Karpas-422 (cell line): ENCODE measurements around the gene SLC38A7. TPM values are rescaled to one million over a fixed set of nuclear protein-coding genes. Genes with fewer than 3 reads are reported as not detected.

ENCODE experiments used
- DNase-seq: peaks from one replicate; pipeline ENCODE4 v3.0.0-alpha.2; 2015
- H2AFZ ChIP-seq: fragments of 200-600 bp; sonication (generic); 2 replicates; pipeline ENCODE4 v1.6.1; 2014; ENCODE audit warnings: antibody characterized with exemption, low read length, mixed read lengths
- H3K27ac ChIP-seq: fragments of 200-600 bp; sonication (generic); 2 replicates; pipeline ENCODE4 v1.5.1; 2014; ENCODE audit warnings: mild to moderate bottlenecking, low read length, moderate library complexity
- H3K27me3 ChIP-seq: fragments of 200-600 bp; sonication (generic); 2 replicates; pipeline ENCODE4 v1.6.1; 2014; ENCODE audit warnings: low read length, mixed read lengths
- H3K36me3 ChIP-seq: fragments of 200-600 bp; sonication (generic); 2 replicates; pipeline ENCODE4 v1.6.1; 2014; ENCODE audit warnings: low read length, mixed read lengths; ENCODE audit not compliant: insufficient read depth
- H3K4me1 ChIP-seq: fragments of 200-600 bp; sonication (generic); 2 replicates; pipeline ENCODE4 v1.6.1; 2014; ENCODE audit warnings: mild to moderate bottlenecking, low read length, mixed read lengths
- H3K4me2 ChIP-seq: fragments of 200-600 bp; sonication (generic); 2 replicates; pipeline ENCODE4 v1.6.1; 2014; ENCODE audit warnings: low read length, low read depth, mild to moderate bottlenecking; ENCODE audit not compliant: poor library complexity, severe bottlenecking
- H3K4me3 ChIP-seq: fragments of 200-600 bp; sonication (generic); 2 replicates; pipeline ENCODE4 v1.5.1; 2014; ENCODE audit warnings: mild to moderate bottlenecking, antibody characterized with exemption, low read length, mixed read lengths
- H3K79me2 ChIP-seq: fragments of 200-600 bp; sonication (generic); 2 replicates; pipeline ENCODE4 v1.6.1; 2014; ENCODE audit warnings: mild to moderate bottlenecking, low read length, mixed read lengths
- H3K9ac ChIP-seq: fragments of 200-600 bp; sonication (generic); 2 replicates; pipeline ENCODE4 v1.6.0; 2014; ENCODE audit warnings: low read length
- H3K9me2 ChIP-seq: fragments of 200-600 bp; sonication (generic), shearing (Covaris generic); replicated peaks from 2 replicates; pipeline ENCODE4 v1.6.0; 2014; ENCODE audit warnings: mild to moderate bottlenecking, low read length, moderate library complexity; ENCODE audit not compliant: insufficient read depth
- H3K9me3 ChIP-seq: fragments of 300-700, 200-600 bp; sonication (generic); 2 replicates; pipeline ENCODE4 v1.6.1; 2014; ENCODE audit warnings: low read length, mixed read lengths
- H4K20me1 ChIP-seq: fragments of 200-600 bp; sonication (generic); 2 replicates; pipeline ENCODE4 v1.6.1; 2014; ENCODE audit warnings: mild to moderate bottlenecking, antibody characterized with exemption, low read length, low read depth; ENCODE audit not compliant: insufficient read depth
- total RNA-seq: library from RNA; depleted of rRNA; stranded (reverse); fragments of >200 nt; shearing (Covaris generic); gene quantifications from 2 replicates; pipeline ENCODE4 v1.2.3, GENCODE V29; 2014; ENCODE audit warnings: low replicate concordance

The SLC38A7 gene
- total RNA-seq, 1 experiment from 2014 or later: 6.4 TPM

DNA sequence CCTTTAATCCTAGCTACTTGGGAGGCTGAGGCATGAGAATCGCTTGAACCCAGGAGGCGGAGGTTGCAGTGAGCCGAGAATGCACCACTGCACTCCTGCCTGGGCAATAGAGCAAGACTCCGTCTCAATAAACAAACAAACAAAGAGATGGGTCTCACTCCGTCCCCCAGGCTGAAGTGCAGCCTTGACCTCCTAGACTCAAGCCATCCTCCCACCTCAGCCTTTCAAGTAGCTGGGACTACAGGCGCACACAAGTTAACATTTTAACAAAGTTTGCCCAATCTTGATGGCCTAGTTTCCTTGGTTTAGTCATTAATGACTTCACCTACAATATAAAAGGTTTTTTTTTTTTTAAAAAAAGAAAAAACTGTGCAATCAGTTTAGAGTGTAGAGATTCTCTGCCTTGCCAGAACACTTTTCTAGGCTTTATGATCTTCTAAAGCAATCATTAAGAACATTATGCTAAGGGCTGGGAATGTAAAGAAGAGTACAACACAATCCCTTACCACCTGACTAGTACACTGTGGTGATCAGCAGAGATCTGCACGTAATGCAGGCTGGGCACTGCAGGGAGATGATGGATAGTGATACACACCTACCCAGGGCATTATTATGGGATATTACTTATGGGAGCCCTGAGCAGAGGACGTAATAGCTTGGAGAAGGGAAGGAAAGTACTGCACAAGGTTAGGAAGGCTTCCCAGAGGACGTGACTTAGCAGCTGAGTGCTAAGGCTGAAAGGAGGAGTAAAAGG is 42.6 kb upstream of the SLC38A7 start:
- no peak overlapping the region for H3K9ac ChIP-seq
- no peaks in the 10 kb centered on the region for H3K9me2 ChIP-seq
- H3K79me2 ChIP-seq: peaks cover 85% of the 10 kb centered on the region
- no peak overlapping the region for H2AFZ ChIP-seq
- H3K27ac ChIP-seq: no peak overlapping the region
- H3K4me2 ChIP-seq: no peak overlapping the region
- H4K20me1 ChIP-seq: peaks cover 22% of the 10 kb centered on the region; the same call in 1 of the 2 replicates
- H3K36me3 ChIP-seq: peaks cover 19% of the 10 kb centered on the region; the same call in 1 of the 2 replicates
- no peak for DNase-seq
- H3K9me3 ChIP-seq: no peaks in the 10 kb centered on the region
- no peaks in the 10 kb centered on the region for H3K27me3 ChIP-seq
- H3K4me3 ChIP-seq: no peak overlapping the region
- H3K4me1 ChIP-seq: peaks cover 32% of the 10 kb centered on the region

DNA sequence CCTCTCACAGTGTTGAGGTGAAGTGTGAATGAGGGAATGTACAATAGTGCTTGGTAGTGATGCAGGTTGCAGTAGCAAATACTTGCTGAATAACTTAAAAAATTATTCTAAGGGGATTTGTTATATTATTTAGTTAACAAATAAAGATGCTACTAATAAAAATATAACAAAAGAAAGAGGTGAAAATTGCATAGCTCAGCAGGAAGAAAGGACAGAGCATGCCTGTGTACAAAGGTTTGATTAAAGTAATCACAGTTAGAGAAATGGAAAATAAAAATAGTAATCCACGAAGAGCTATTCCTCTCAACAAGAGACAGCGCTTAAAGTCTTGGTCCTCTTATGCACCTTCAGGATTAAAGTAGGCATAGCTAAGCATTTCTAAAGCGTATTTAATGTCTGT is 38.5 kb upstream of the SLC38A7 start:
- no peak for DNase-seq
- Histone ChIP-seq H3K79me2 (peaks cover 51% of the 10 kb centered on the region), H3K9me2 (no peaks in the 10 kb centered on the region), H3K9me3 (no peaks in the 10 kb centered on the region), H2AFZ (no peak overlapping the region), H3K4me2 (no peak overlapping the region), H3K27ac (no peak overlapping the region), H3K27me3 (no peaks in the 10 kb centered on the region), H3K4me1 (no peaks in the 10 kb centered on the region), H3K9ac (no peak overlapping the region), H3K4me3 (no peak overlapping the region), H4K20me1 (peaks cover 10% of the 10 kb centered on the region; the same call in 1 of the 2 replicates), H3K36me3 (peaks cover 28% of the 10 kb centered on the region)

DNA sequence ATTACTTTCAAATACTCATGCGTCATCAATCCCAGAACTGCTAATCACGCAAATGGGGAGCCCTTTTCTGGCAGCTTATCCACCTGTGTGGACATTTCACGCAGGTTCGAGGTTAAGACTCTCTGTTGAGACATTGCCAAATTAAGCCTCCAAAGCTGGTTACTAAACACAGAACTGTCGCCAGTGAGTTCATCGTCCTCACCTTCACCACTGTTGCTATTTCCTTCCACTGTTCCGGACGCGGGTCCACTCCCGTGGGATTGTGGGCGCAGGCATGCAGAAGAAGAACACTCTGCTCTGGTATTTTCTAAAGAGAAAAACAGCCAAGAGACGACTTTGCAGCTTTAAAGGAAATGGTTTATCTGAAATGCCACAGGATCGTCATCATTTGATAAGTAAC is 33.4 kb upstream of the SLC38A7 start:
- H3K36me3 ChIP-seq: peaks cover 55% of the 10 kb centered on the region
- no peak overlapping the region for H3K4me2 ChIP-seq
- no peaks in the 10 kb centered on the region for H3K4me1 ChIP-seq
- H4K20me1 ChIP-seq: 0 out of 2 replicates have a peak, but pooled peaks cover 5% of the 10 kb centered on the region
- H2AFZ ChIP-seq: no peak overlapping the region
- H3K27ac ChIP-seq: no peak overlapping the region
- DNase-seq: no peak
- no peak overlapping the region for H3K9ac ChIP-seq
- peaks cover 12% of the 10 kb centered on the region; the same call in 1 of the 2 replicates for H3K79me2 ChIP-seq
- H3K27me3 ChIP-seq: no peaks in the 10 kb centered on the region
- H3K4me3 ChIP-seq: no peak overlapping the region
- H3K9me3 ChIP-seq: no peaks in the 10 kb centered on the region
- H3K9me2 ChIP-seq: no peaks in the 10 kb centered on the region

DNA sequence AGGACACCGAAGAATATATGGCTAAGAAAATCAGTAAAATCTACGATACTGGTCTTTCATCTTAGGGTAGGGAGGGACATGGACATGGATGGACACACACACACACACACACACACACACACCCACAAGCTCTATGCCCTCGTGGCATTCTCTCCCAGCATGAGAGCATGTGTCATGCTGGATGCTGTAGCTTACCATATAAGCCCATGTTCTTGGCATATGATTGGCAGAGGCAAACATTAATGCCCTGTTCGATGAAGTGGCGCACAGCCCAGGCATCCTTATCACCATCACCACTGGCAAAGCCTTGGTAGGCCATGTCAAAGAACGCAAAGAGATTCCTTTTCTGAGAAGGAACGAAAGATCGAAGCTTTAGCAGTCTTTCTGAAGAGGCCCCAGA is 31.9 kb upstream of the SLC38A7 start:
- Histone ChIP-seq H2AFZ (no peak overlapping the region), H3K79me2 (peaks cover 7% of the 10 kb centered on the region; the same call in 1 of the 2 replicates), H3K9ac (no peak overlapping the region), H3K4me3 (no peak overlapping the region), H3K27ac (no peak overlapping the region), H3K27me3 (no peaks in the 10 kb centered on the region), H4K20me1 (0 out of 2 replicates have a peak, but pooled peaks cover 5% of the 10 kb centered on the region), H3K4me2 (no peak overlapping the region), H3K36me3 (peaks cover 61% of the 10 kb centered on the region), H3K9me3 (no peaks in the 10 kb centered on the region), H3K4me1 (no peaks in the 10 kb centered on the region), H3K9me2 (no peaks in the 10 kb centered on the region)
- no peak for DNase-seq

DNA sequence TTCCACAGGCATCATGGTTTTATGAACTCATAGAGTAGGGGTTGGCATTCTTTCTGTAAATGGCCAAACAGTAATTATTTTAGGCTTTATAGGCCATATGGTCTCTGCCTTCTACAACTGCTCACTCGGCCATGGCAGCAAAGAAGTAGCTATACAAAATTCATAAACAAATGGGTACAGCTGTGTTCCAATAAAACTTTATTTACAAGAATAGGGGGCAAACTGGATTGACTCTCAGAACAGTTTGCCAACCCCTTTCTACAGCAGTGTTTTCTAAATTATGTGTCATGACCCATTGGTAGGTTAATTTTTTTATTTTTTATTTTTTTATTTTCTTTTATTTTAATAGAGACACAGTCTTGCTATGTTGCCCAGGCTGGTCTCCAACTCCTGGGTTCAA is 29.2 kb upstream of the SLC38A7 start:
- Histone ChIP-seq H3K9me2 (no peaks in the 10 kb centered on the region), H3K9me3 (no peaks in the 10 kb centered on the region), H3K4me1 (no peaks in the 10 kb centered on the region), H3K4me2 (no peak overlapping the region), H3K27ac (no peak overlapping the region), H3K36me3 (peaks cover 65% of the 10 kb centered on the region), H3K9ac (no peak overlapping the region), H3K79me2 (no peaks in the 10 kb centered on the region), H2AFZ (no peak overlapping the region), H4K20me1 (no peaks in the 10 kb centered on the region), H3K27me3 (no peaks in the 10 kb centered on the region), H3K4me3 (no peak overlapping the region)
- DNase-seq: no peak

DNA sequence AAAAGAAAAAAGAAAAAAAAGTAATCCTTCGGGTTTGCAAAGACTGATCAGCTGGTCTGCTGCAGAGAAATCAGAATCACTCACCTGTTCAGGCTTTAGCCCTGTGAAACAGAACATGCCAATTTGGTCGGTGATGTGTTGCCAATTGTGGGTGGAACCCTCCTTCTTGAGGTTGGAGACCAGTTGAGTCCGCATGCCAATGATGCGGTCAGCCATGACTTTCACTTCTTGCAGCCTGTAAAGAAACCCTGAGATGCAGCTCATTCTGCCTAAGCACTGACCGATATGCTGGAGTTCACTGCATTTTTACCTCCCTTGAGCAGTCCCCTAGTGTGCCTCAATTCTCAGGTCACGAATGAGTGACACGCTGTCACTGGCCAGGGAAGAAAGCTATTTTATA is 24.8 kb upstream of the SLC38A7 start:
- H3K9ac ChIP-seq: no peak overlapping the region
- no peak for DNase-seq
- H3K4me1 ChIP-seq: no peaks in the 10 kb centered on the region
- no peak overlapping the region for H3K27ac ChIP-seq
- H4K20me1 ChIP-seq: no peaks in the 10 kb centered on the region
- no peak overlapping the region for H2AFZ ChIP-seq
- H3K9me2 ChIP-seq: no peaks in the 10 kb centered on the region
- H3K9me3 ChIP-seq: no peaks in the 10 kb centered on the region
- no peaks in the 10 kb centered on the region for H3K79me2 ChIP-seq
- H3K4me2 ChIP-seq: no peak overlapping the region
- no peak overlapping the region for H3K4me3 ChIP-seq
- no peaks in the 10 kb centered on the region for H3K27me3 ChIP-seq
- peaks cover 57% of the 10 kb centered on the region for H3K36me3 ChIP-seq

DNA sequence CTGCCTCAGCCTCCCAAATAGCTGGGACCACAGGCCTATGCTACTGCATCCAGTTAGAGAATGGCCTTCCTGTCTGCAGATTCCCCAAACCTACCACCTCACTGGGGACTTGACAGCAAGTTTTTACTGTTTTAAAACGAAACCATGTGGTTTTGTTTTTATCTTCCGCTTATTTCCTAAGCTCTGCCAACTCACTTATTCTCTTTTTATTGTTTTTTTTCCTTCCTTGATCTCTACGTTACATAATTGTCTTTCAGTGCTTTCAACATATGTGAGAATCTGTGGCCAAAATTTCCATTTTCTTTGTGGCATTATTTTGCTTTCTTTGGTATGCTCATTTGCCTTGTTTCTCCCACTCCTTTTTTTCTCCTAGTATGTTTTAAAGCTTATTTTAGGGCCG is 14.6 kb upstream of the SLC38A7 start:
- no peak for DNase-seq
- H3K27me3 ChIP-seq: no peaks in the 10 kb centered on the region
- no peak overlapping the region for H3K4me2 ChIP-seq
- H3K4me3 ChIP-seq: no peak overlapping the region
- no peaks in the 10 kb centered on the region for H3K4me1 ChIP-seq
- H3K9ac ChIP-seq: no peak overlapping the region
- no peak overlapping the region for H3K27ac ChIP-seq
- H3K79me2 ChIP-seq: no peaks in the 10 kb centered on the region
- H3K9me3 ChIP-seq: no peaks in the 10 kb centered on the region
- no peaks in the 10 kb centered on the region for H4K20me1 ChIP-seq
- no peaks in the 10 kb centered on the region for H3K9me2 ChIP-seq
- H3K36me3 ChIP-seq: no peaks in the 10 kb centered on the region
- no peak overlapping the region for H2AFZ ChIP-seq

DNA sequence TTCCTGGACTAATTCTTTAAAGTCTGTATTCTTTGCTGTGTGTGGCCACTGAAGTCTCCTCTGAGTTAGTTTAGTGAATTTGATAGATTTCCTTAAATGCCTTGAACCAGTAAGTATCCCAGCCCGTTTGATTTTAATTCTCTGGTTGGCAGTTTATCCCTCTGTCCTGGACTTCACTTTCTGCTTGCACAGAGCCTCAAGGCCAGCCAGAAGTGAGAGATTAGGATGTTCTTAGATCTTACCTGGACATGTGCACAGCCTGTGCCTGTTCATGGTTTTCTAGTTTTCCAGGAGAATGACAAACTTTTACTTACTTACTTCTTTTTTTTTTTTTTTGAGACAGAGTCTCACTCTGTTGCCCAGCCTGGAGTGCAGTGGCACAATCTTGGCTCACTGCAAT is 10.8 kb upstream of the SLC38A7 start:
- DNase-seq: no peak
- no peaks in the 10 kb centered on the region for H3K27me3 ChIP-seq
- H3K79me2 ChIP-seq: no peaks in the 10 kb centered on the region
- no peaks in the 10 kb centered on the region for H4K20me1 ChIP-seq
- no peak overlapping the region for H3K9ac ChIP-seq
- H3K4me2 ChIP-seq: no peak overlapping the region
- H3K4me3 ChIP-seq: no peak overlapping the region
- no peaks in the 10 kb centered on the region for H3K9me3 ChIP-seq
- H2AFZ ChIP-seq: no peak overlapping the region
- no peaks in the 10 kb centered on the region for H3K4me1 ChIP-seq
- no peaks in the 10 kb centered on the region for H3K9me2 ChIP-seq
- no peaks in the 10 kb centered on the region for H3K36me3 ChIP-seq
- no peak overlapping the region for H3K27ac ChIP-seq
